A549 treated with Hydrocortisone at 1 μM for 4 hours (cell line): Measurements from ENCODE around the gene CLBA1. TPM values are rescaled to one million over a fixed set of nuclear protein-coding genes. Genes with fewer than 3 reads are reported as not detected.

Source experiments
- total RNA-seq: library from RNA; stranded (reverse); fragments of 200-300 nt; extraction: Qiagen RNA extraction; gene quantifications from 5 replicates; pipeline ENCODE4 v1.2.3, GENCODE V29; 2022

CLBA1 gene
- 14.5 to 17.8 TPM (median 17.0 TPM) in 5 replicates for total RNA-seq

GRCh38 chr14:104985675-104986486 is at the start of gene CLBA1:
Gene CLBA1 (plus strand): TSS chr14:104985788. CDS start chr14:104986432, 644 bp downstream.

DNA sequence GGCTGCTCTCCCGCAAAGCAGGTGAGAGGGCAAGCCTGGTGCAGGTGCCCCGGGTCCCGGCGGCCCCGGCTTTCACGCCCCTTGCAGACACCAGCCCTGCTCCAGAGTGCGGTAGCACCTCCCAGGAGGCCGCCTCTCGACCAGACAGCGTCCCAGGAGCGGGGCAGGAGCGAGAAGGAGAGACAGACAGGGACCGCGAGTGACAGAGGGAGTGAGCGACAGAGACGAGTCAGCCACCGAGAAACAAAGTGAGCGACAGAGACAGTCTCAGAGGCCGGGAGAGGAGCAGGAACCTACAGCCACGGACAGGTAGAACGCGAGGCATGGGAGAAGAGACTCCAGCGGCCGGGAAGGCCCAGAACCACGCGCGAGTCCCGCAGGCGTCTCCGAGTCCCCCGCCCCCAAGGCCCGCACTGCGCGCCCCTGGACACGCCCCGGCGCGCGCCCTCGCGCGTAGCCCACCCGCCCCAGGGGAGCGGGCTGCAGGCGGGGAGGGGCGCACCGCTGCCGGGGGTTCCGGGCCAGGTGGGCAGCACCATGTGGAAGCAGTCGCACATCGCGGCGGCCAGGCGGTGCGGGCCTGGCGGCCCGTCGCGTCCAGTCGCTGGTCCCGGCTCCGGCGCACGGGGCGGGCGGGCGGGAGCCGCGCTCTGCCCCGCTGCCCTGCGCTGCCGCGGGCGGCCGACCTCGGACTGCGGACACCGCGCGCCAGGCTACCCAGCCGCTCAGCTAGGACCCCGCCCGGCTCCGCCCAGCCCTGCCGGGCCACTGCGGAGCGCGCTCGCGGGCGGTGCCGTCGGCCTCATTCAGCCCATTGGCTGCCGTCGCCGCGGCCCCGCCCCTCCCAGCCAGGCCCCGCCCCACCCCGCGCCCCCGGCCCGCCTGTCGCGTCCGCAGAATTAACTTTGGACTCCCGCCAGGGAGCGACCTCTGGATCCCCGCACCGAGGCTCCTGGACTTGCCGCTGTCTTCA is 7.6 kb upstream of the CLBA1 start, which contains the start of gene AHNAK2:
AHNAK2 (minus strand) TSS at position 694 of the 973 bp plus-strand sequence; CDS start at position 557, 137 bp downstream.

GRCh38 chr14:105020815-105021655 is 35.4 kb downstream of the CLBA1 start, which contains the start of gene CDCA4:
Gene CDCA4 (minus strand): TSS chr14:105021083. CDS start chr14:105011929, 9,154 bp downstream.

Other genes starting within 250 kb of the CLBA1 start
- gene SIVA1, start 232.6 kb upstream of the CLBA1 start, total RNA-seq: 136 to 204 TPM (median 193 TPM) in 5 replicates
- gene AKT1, start 190.0 kb upstream of the CLBA1 start, total RNA-seq: 90.9 to 107 TPM (median 100 TPM) in 5 replicates
- gene ZBTB42, start 184.7 kb upstream of the CLBA1 start, total RNA-seq: 2.5 to 3.3 TPM (median 2.8 TPM) in 5 replicates
- 21.6 to 26.6 TPM (median 22.6 TPM) in 5 replicates for gene CEP170B, start 120.5 kb upstream of the CLBA1 start, total RNA-seq
- gene PLD4, start 60.9 kb upstream of the CLBA1 start, total RNA-seq: 0.05 to 0.13 TPM (median 0.05 TPM) in 4 of 5 replicates, not detected in the other
- gene AHNAK2, start 7.4 kb upstream of the CLBA1 start, total RNA-seq: 194 to 278 TPM (median 207 TPM) in 5 replicates
- 44.5 to 51.7 TPM (median 46.7 TPM) in 5 replicates for gene CDCA4, start 35.3 kb downstream of the CLBA1 start, total RNA-seq
- gene GPR132, start 79.6 kb downstream of the CLBA1 start, total RNA-seq: 0.49 to 0.64 TPM (median 0.51 TPM) in 5 replicates
- 20.6 to 25.9 TPM (median 24.0 TPM) in 5 replicates for gene JAG2, start 183.0 kb downstream of the CLBA1 start, total RNA-seq
- 21.0 to 46.0 TPM (median 40.7 TPM) in 5 replicates for gene NUDT14, start 195.5 kb downstream of the CLBA1 start, total RNA-seq